IPS-15b (cell line): ENCODE measurements around the gene ZNF324.

Source experiments
- H3K27me3 ChIP-seq: one replicate; pipeline ENCODE4 v1.6.1; 2013; ENCODE audit warnings: low read length; ENCODE audit not compliant: control insufficient read depth, insufficient read depth
- H3K36me3 ChIP-seq: one replicate; pipeline ENCODE4 v1.6.1; 2013; ENCODE audit warnings: low read length; ENCODE audit not compliant: control insufficient read depth, insufficient read depth
- H3K4me1 ChIP-seq: one replicate; pipeline ENCODE4 v1.6.1; 2013; ENCODE audit warnings: mild to moderate bottlenecking, low read length; ENCODE audit not compliant: control insufficient read depth, insufficient read depth
- H3K4me3 ChIP-seq: one replicate; pipeline ENCODE4 v1.5.1; 2013; ENCODE audit warnings: low read depth, low read length
- H3K9ac ChIP-seq: one replicate; pipeline ENCODE4 v1.6.1; 2013; ENCODE audit warnings: low read depth, mild to moderate bottlenecking, low read length
- H3K9me3 ChIP-seq: one replicate; pipeline ENCODE4 v1.6.1; 2013; ENCODE audit warnings: mild to moderate bottlenecking, low read length; ENCODE audit not compliant: control insufficient read depth, insufficient read depth

ZNF324 gene

DNA sequence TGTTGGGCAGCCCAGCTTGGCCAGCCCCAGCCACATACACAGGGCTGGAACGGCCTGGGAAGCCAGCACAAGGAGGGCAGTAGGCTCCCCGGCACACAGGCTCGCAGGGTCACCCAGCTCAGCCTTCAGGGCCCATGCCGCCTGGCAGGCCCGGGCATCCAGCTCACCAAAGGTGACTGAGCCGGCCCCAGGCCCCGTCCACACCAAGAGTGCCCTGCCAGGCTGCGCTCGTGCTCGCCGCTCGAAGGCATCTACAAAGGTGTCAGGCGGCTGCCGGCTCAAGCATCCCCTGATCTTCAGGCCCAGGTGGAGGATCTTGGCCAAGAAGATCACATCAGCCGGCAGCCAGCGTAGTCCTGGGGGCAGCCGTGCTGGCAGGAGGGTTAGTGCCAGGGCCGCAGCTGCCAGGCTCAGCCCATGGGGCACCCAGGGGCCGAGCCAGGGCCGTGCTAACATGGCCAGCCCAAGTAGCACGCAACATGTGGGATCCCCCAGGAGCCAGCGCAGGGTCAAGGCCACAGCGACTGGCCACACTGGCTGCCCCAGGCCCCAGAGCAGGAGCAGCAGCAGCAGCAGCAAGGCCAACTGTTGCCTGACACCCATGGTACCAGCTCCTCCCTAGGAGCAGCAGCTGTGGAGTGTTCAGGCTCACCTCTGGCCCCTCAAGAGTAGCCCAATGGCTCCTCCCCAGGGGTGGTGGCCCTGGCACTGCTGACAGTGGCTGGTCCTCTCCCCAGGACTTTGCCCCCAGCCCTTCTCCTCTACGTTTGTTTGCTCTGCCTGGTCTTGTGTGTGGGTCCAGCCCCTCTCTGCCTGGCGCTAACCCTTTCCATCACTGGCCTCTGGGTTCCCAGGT lies 44.7 kb downstream of the ZNF324 start, which contains the start of gene SLC27A5:
SLC27A5 (minus strand) TSS at position 640 of the 856 bp plus-strand sequence; CDS start at position 603, 37 bp downstream.
- H3K9me3 ChIP-seq, result no peaks in the 10 kb centered on the region
- H3K36me3 ChIP-seq, result peaks cover 5% of the 10 kb centered on the region
- no peak within 1 kb of the TSS for H3K9ac ChIP-seq
- no peak within 1 kb of the TSS for H3K4me3 ChIP-seq
- peaks cover 6% of the 10 kb centered on the region for H3K4me1 ChIP-seq
- H3K27me3 ChIP-seq, result no peaks in the 10 kb centered on the region

GRCh38 chr19:58513213-58513693 lies 46.4 kb downstream of the ZNF324 start:
- Histone ChIP-seq H3K4me3 (no peak overlapping the region), H3K36me3 (peaks cover 12% of the 10 kb centered on the region), H3K9me3 (no peaks in the 10 kb centered on the region), H3K4me1 (peaks cover 9% of the 10 kb centered on the region), H3K27me3 (no peaks in the 10 kb centered on the region), H3K9ac (peak overlapping the region; percentile 28)

DNA sequence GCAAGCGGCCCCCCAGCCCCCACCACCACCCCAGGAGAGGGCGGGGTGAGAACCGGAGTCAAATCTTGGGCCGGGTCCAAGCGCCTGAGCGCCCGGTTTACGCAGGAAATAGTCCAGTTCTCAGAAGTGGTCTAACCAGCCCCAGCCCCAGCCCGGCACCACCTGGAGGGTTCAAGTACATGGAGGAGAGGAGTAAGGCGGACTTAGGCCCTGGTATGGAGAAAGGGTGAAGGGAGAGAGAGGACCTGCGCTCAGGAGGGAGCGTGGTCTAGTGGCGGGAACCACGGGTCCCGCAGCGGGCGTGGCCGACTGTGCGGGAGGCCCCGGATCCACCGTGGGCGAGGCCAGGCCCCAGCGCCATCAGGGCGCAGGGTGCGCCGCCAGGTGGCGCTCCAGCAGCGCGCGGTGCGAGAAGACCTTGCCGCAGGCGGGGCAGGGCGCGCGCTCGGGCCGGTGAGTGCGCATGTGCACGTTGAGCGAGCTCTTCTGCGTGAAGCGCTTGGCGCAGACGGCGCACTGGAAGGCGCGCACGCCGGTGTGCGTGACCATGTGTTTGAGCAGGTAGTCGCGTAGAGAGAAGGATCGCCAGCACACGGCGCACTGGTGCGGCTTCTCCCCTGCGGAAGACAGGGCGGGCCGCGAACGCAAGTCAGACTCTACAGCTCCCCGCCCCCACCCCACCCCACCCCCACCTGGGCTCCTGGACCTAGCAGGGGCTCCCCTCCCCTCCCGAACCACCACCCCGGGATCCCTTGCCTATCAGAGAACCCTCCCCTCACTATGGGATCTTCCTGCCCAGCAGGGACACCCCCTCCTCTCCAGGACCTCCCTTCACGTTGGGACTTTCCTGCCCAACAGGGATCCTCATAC lies 47.0 kb downstream of the ZNF324 start:
- Histone ChIP-seq H3K9ac (peak overlapping the region; percentile 79), H3K4me3 (peak overlapping the region; percentile 87), H3K9me3 (no peaks in the 10 kb centered on the region), H3K27me3 (no peaks in the 10 kb centered on the region), H3K4me1 (peaks cover 9% of the 10 kb centered on the region), H3K36me3 (peaks cover 12% of the 10 kb centered on the region)

- H3K4me3 ChIP-seq, result peak overlapping the region; percentile 87
- H3K9me3 ChIP-seq, result no peaks in the 10 kb centered on the region
- H3K9ac ChIP-seq, result peak overlapping the region; percentile 79
- H3K27me3 ChIP-seq, result no peaks in the 10 kb centered on the region
- peaks cover 12% of the 10 kb centered on the region for H3K36me3 ChIP-seq
- H3K4me1 ChIP-seq, result peaks cover 9% of the 10 kb centered on the region
These were observed 47.7 kb downstream of the ZNF324 start for GRCh38 chr19:58514564-58515022.

DNA sequence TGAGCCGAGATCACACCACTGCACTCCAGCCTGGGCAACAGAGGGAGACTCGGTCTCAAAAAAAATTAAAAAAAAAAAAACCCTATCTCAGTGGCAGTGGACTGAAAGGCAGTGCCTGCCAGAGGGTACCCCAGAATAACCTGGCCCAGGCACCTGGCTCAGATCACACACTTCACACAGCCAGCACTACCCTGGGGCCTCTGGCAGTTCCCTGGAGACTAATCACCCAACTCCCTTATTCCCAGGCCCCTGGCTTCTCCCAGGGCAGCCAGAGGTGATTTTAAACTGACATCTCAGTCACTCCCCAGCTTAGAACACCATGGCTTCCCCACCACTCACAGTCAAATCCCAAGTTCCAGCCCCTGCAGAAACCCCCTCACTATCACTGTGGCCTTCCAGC lies 48.4 kb downstream of the ZNF324 start:
- Histone ChIP-seq H3K27me3 (no peaks in the 10 kb centered on the region), H3K4me3 (no peak overlapping the region), H3K9ac (no peak overlapping the region)

GRCh38 chr19:58516246-58516836 lies 49.5 kb downstream of the ZNF324 start:
- no peak overlapping the region for H3K9ac ChIP-seq
- peaks cover 11% of the 10 kb centered on the region for H3K4me1 ChIP-seq
- H3K36me3 ChIP-seq, result peaks cover 12% of the 10 kb centered on the region
- no peaks in the 10 kb centered on the region for H3K27me3 ChIP-seq
- H3K4me3 ChIP-seq, result no peak overlapping the region
- H3K9me3 ChIP-seq, result no peaks in the 10 kb centered on the region

More for the DNA sequence above, 48.4 kb downstream of the ZNF324 start:
- Histone ChIP-seq H3K9me3 (no peaks in the 10 kb centered on the region), H3K4me1 (peaks cover 9% of the 10 kb centered on the region), H3K36me3 (peaks cover 12% of the 10 kb centered on the region)

- Histone ChIP-seq H3K36me3 (peaks cover 12% of the 10 kb centered on the region), H3K9me3 (no peaks in the 10 kb centered on the region), H3K27me3 (no peaks in the 10 kb centered on the region), H3K4me3 (no peak overlapping the region), H3K4me1 (peaks cover 14% of the 10 kb centered on the region), H3K9ac (no peak overlapping the region)
These were observed 50.3 kb downstream of the ZNF324 start for GRCh38 chr19:58516964-58517833.

GRCh38 chr19:58518256-58519086 lies 51.6 kb downstream of the ZNF324 start:
- H3K9ac ChIP-seq, result peak overlapping the region; percentile 94
- H3K36me3 ChIP-seq, result peaks cover 12% of the 10 kb centered on the region
- H3K4me1 ChIP-seq, result peaks cover 14% of the 10 kb centered on the region
- no peaks in the 10 kb centered on the region for H3K9me3 ChIP-seq
- H3K4me3 ChIP-seq, result peak overlapping the region; percentile 91
- H3K27me3 ChIP-seq, result no peaks in the 10 kb centered on the region

- Histone ChIP-seq H3K4me3 (peak overlapping the region; percentile 91), H3K4me1 (peaks cover 14% of the 10 kb centered on the region)
These were observed 52.1 kb downstream of the ZNF324 start for GRCh38 chr19:58519087-58519354.

More at GRCh38 chr19:58519087-58519354, 52.1 kb downstream of the ZNF324 start:
- peaks cover 12% of the 10 kb centered on the region for H3K36me3 ChIP-seq
- peak overlapping the region; percentile 94 for H3K9ac ChIP-seq
- H3K9me3 ChIP-seq, result no peaks in the 10 kb centered on the region
- no peaks in the 10 kb centered on the region for H3K27me3 ChIP-seq
